Measurements from ENCODE around the gene SIGMAR1.

DNA sequence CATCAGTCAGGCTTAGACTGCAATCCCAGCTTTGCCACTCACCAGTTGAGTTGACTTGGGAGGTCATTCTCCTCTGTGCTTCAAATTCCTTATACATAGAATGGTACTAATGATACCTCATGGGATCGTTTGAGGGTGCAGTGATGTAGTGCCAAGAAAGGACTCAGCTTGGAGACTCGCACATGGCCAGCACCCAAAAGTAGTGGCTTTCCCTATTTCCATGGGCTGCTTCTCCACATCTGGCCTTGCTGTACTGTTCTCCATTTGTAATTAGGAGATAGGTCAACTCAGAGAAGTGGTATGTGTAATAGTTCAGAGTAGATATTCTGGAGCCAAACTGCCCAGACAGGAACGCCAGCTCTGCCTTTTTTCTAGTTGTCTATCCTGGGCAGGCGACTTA is 48.0 kb upstream of the SIGMAR1 start:
- TF ChIP-seq EP300 (IDR thresholded peaks at IDR 0.05; ENCODE audit: borderline replicate concordance) (no peak), TAF1 (IDR thresholded peaks at IDR 0.05; ENCODE audit: low read depth) (no peak), RAD21 (IDR thresholded peaks at IDR 0.05; ENCODE audit: low read depth) (no peak)
- TF ChIP-seq, protein P1, sequence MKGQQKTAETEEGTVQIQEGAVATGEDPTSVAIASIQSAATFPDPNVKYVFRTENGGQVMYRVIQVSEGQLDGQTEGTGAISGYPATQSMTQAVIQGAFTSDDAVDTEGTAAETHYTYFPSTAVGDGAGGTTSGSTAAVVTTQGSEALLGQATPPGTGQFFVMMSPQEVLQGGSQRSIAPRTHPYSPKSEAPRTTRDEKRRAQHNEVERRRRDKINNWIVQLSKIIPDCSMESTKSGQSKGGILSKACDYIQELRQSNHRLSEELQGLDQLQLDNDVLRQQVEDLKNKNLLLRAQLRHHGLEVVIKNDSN (IDR thresholded peaks at IDR 0.05), result no peak
